Activated T-helper 2 cell treated with anti-CD3 and anti-CD28 coated beads, Interferon-gamma antibody, Interleukin-2, Interleukin-4, amounts not matched to agents 10 μg/mL and 5 μg/mL and 100 μg/mL, durations not matched to agents 14 hours and 24 hours and 36 hours (primary cell): ENCODE data around the gene CNTNAP3B. TPM values are rescaled to one million over a fixed set of nuclear protein-coding genes. Genes with fewer than 3 reads are reported as not detected.
"Not testable (repeated sequence)": the region's sequence is repeated elsewhere in the genome, so short reads cannot be mapped to it uniquely, and the experiment has no call there.

Experiments used
- DNase-seq: peaks from one replicate; pipeline ENCODE4 v3.0.0; 2021; ENCODE audit warnings: low spot score
- H3K27ac Mint-ChIP-seq: one replicate; pipeline ENCODE4 v1.8.0; 2021; ENCODE audit warnings: mixed read lengths
- H3K27me3 Mint-ChIP-seq: one replicate; pipeline ENCODE4 v1.8.0; 2021; ENCODE audit warnings: low read depth, mixed read lengths
- H3K36me3 Mint-ChIP-seq: one replicate; pipeline ENCODE4 v1.8.0; 2021; ENCODE audit warnings: low read depth, mixed read lengths
- H3K4me1 Mint-ChIP-seq: one replicate; pipeline ENCODE4 v1.8.0; 2021; ENCODE audit warnings: low read depth, mixed read lengths
- H3K4me3 Mint-ChIP-seq: one replicate; pipeline ENCODE4 v1.8.0; 2021; ENCODE audit warnings: low read depth, mild to moderate bottlenecking, moderate library complexity, mixed read lengths
- H3K9me3 Mint-ChIP-seq: one replicate; pipeline ENCODE4 v1.8.0; 2021; ENCODE audit warnings: mixed read lengths
- intact Hi-C: fragments of 100-400 bp; cut with micrococcal nuclease; formaldehyde crosslinking; loops from one replicate; pipeline ENCODE4 v1.15.1; 2023
- total RNA-seq: library from RNA; stranded (reverse); gene quantifications from 2 replicates; pipeline ENCODE4 v1.2.3, GENCODE V29; 2022

Gene CNTNAP3B
- total RNA-seq, 1 donor from 2014 or later, result not detected

DNA sequence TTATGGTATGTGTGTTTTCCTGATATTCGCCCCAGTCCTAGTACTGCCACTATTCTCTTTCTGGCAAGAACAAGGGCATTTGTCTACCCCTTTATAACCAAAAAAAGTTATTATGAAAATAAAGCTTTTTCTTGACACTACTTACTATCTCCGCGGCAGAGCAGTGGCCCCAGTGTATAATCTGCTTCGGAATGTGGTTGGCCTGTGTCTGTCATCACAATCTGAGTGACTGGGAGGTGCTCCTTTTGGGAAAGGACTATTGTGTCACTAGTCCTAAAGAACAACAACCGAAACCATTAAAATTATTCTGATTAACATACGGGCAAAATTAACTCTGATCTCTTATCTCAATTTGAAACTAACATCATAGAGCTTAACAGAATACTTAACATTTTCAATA is 200.1 kb downstream of the CNTNAP3B start:
- intact Hi-C loops, H3K4me3 Mint-ChIP-seq, H3K27ac Mint-ChIP-seq, H3K36me3 Mint-ChIP-seq, H3K4me1 Mint-ChIP-seq, DNase-seq, H3K27me3 Mint-ChIP-seq, H3K9me3 Mint-ChIP-seq: not testable (repeated sequence)

DNA sequence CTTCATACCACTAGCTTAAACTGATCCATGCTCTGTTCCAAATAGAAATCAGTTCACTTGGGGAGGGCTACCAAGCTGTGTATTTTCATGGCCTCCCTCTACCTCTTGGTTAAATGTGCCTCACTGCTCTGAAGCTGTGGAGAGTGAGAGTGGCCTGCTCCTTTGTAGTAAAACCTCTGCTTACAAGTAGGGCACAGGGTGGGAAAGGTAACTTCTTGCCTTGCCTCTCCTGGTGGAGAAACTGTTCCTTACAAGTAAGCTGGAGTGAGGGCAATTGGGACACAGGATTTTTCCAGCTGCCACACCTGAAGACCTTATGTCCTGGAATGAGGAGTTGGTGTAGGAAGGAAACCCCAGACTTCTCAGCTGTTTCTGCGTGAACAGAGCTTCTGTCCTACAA is 211.9 kb downstream of the CNTNAP3B start:
- intact Hi-C loops, H3K27ac Mint-ChIP-seq, H3K36me3 Mint-ChIP-seq, DNase-seq, H3K27me3 Mint-ChIP-seq, H3K9me3 Mint-ChIP-seq, H3K4me3 Mint-ChIP-seq, H3K4me1 Mint-ChIP-seq: not testable (repeated sequence)

DNA sequence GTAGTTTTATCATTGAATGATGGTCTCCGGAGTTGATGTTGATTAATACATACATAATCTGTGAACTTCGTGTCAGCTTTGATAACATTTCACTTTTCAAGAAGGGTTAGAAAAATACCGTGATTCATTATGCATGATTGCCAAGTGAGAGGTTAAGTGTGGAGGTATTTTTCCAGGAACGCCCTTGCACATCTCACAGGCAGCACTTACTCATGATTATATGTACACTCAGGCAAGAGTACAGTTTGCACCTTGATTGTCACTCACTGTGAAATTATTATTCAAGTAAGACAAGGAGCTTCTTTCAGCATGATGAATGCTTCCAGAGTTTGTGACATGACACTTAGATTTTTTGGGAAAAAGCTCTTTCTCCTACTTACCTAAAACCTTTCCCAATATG is 223.7 kb downstream of the CNTNAP3B start:
- H3K9me3 Mint-ChIP-seq, H3K4me3 Mint-ChIP-seq, intact Hi-C loops, H3K36me3 Mint-ChIP-seq, DNase-seq, H3K4me1 Mint-ChIP-seq, H3K27ac Mint-ChIP-seq, H3K27me3 Mint-ChIP-seq: not testable (repeated sequence)

DNA sequence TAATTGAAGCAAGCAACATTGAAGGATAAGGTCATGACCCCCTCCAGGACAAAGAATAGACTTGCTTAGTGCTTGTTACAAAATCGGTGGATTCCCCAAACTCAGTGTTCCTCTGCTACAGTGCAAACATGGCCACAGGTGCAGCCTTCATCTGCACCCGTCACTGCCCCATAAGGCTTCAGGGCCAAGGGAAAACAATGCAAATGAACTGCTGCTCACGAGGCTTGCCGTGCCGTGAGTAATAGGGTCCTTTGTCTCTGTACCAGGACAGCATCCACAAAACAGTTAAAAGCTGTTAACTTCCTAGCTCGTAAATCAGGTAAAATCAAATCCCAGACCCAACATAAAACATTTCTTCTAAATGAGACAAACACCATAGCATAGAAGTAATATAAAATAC is 226.5 kb downstream of the CNTNAP3B start:
- intact Hi-C loops, H3K27me3 Mint-ChIP-seq, H3K36me3 Mint-ChIP-seq, DNase-seq, H3K4me1 Mint-ChIP-seq, H3K27ac Mint-ChIP-seq, H3K4me3 Mint-ChIP-seq, H3K9me3 Mint-ChIP-seq: not testable (repeated sequence)

DNA sequence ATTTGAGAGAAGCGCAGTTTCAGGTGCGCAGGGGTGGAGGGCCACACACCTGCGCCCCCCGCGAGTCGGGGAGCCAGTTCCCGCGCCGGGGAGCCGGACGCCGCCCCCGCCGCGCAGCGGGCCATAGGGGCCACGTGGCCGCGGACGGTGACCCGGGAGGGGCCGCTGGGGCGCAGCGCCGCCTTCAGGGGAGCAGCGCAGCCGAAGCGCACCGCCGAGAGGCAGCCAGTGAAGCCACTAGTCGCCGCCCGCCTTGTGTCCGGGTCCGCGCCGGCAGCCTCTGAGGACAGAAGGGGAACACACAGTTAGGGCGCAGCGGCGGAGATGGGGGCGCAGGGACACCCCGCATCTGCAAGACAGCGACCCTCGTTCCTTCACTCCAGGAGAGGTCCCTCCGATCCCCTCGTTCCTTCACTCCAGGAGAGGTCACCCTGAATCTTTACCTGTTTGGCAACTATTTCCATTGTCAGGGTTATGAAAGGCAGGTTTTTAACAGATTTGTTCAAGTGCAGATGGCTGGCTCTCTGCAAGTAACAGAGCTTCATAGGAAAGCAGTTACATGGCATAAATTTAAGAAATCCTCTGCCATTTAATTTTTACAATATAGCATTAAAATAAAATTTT is 230.4 kb downstream of the CNTNAP3B start:
- H3K4me1 Mint-ChIP-seq, DNase-seq, H3K36me3 Mint-ChIP-seq, H3K27ac Mint-ChIP-seq, H3K9me3 Mint-ChIP-seq, H3K27me3 Mint-ChIP-seq, intact Hi-C loops, H3K4me3 Mint-ChIP-seq: not testable (repeated sequence)

DNA sequence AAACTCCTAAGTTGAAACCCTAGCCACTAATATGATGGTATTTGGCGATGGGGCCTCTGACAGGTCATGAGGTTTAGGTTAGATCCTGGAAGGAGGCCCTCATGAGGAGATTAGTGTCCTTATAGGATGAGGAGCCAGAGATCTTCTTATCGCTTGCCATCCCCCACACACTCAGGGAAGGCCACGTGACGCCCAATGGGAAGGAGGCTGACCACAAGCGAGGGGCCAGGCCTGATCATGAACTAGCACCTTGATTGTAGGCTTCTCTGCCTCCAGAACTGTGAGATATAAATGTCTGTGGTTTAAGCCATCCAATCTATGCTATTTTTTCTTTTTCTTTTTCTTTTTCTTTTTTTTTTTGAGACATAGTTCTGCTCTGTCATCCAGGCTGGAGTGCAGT is 254.7 kb downstream of the CNTNAP3B start:
- H3K27me3 Mint-ChIP-seq, H3K9me3 Mint-ChIP-seq, H3K4me3 Mint-ChIP-seq, H3K36me3 Mint-ChIP-seq, H3K4me1 Mint-ChIP-seq, H3K27ac Mint-ChIP-seq, DNase-seq, intact Hi-C loops: not testable (repeated sequence)

DNA sequence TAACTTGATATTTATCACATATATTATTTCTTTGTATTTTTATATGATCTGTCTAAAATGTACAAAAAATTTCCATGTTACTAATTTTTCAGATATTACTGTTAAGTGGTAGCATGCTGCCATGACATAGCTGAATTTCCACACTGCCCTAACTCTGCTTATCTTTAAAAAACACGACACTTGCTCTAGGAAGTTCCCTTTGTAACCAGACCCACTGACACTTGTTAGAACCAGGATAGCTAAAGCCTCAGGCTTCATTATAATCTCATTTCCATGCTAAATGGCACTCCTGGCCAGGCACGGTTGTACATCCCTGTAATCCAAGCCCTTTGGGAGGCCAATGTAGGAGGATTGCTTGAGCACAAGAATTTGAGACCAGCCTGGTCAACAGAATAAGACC is 273.8 kb downstream of the CNTNAP3B start:
- intact Hi-C loops, H3K36me3 Mint-ChIP-seq, H3K27ac Mint-ChIP-seq, H3K4me1 Mint-ChIP-seq, H3K9me3 Mint-ChIP-seq, DNase-seq, H3K4me3 Mint-ChIP-seq, H3K27me3 Mint-ChIP-seq: not testable (repeated sequence)

DNA sequence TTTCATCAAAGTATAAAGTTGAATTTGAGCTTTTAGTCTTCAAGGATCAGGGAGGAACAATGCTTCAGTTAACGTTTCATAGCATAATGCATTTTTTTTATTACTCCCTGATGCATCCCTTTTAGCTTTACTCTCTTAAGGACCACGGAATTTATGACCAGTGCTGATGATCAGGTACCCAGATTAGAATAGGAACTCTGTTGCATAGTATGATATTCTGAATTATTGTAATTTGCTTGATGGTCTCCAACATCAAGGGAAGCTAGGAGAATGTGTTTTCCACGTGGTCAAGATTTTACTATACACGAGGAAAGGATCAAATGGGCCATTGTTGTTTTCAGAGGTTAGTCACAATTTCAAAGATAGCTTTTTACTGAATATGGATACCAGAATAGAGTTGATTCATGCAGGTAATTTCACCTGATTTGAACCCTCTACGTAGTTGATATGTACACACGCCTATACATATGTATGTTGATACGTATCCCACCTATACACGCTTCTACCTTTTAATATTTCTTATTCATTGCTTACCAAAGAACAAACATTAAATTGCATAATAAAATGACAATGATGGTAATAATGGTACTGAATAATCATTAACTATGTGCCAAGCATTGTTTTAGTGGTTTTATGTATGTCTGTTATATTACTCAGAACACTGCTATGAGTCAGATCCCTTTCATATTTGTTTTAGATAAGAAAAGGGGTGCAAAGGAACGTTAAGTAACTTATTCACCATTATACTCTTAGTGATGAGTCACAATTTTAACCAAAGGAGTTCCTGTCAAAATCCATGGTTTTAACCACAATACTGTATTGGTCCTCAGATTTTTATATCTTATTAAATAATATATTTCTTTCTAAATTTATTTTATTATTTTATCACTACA is 277.1 kb downstream of the CNTNAP3B start:
- H3K27ac Mint-ChIP-seq, intact Hi-C loops, DNase-seq, H3K4me3 Mint-ChIP-seq, H3K9me3 Mint-ChIP-seq, H3K27me3 Mint-ChIP-seq, H3K4me1 Mint-ChIP-seq, H3K36me3 Mint-ChIP-seq: not testable (repeated sequence)

DNA sequence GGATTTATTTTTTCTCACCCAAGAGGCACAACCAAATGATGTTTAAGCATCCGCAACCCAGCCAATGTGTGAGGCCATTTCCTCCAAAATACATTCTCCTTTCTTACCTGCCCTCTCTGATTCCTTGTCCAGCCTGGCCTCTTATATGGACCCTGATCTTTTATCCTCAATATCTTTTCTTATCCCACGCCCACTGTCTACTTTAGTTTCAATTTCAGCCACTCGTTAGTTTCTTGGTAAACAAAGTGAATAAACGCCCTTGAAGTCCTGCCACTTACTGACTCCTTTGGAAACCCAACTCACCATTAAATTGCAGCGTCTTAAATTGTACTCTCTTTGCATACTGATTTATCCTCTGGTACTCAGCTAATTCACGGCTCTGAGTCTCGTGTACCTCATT is 281.4 kb downstream of the CNTNAP3B start:
- H3K4me3 Mint-ChIP-seq, H3K27ac Mint-ChIP-seq, intact Hi-C loops, DNase-seq, H3K4me1 Mint-ChIP-seq, H3K27me3 Mint-ChIP-seq, H3K9me3 Mint-ChIP-seq, H3K36me3 Mint-ChIP-seq: not testable (repeated sequence)

Other genes with a start within 250 kb of the CNTNAP3B start
- not detected in 2 replicates for gene SPATA31A6, start 54.2 kb upstream of the CNTNAP3B start, total RNA-seq